ENCODE results near the gene MLLT10. TPM values are rescaled to one million over a fixed set of nuclear protein-coding genes. Genes with fewer than 3 reads are reported as not detected.

MLLT10 gene
- total RNA-seq, 4 donors from 2014 or later = 40.1 to 57.8 (median 47.5) TPM

DNA sequence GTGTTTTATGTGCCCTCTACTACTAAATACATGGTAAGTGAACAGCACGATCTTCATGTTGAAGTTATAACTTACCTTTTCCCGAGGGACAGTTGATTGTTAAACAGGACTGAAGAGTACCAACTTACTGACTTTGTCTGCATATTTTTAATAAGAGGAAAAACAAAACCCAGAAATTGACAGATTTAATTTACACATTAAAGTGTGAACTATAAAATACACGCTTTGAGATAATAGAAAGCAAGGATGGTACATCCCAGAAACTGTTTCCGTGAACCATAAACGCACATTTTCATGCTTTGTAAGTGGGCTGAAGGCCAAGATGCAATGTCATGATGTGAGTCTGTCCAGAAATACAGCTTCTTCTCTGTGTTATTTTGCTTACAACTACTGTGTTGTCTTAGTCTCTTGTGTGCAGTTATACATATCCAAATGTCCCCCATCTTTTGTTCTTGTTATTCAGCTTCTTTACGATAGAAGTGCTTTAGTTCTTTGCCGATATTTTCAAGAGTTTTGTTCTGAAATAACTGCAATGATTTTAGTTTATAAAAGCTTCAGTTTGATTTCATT lies 190.1 kb downstream of the MLLT10 start:
- TF ChIP-seq, protein P1, sequence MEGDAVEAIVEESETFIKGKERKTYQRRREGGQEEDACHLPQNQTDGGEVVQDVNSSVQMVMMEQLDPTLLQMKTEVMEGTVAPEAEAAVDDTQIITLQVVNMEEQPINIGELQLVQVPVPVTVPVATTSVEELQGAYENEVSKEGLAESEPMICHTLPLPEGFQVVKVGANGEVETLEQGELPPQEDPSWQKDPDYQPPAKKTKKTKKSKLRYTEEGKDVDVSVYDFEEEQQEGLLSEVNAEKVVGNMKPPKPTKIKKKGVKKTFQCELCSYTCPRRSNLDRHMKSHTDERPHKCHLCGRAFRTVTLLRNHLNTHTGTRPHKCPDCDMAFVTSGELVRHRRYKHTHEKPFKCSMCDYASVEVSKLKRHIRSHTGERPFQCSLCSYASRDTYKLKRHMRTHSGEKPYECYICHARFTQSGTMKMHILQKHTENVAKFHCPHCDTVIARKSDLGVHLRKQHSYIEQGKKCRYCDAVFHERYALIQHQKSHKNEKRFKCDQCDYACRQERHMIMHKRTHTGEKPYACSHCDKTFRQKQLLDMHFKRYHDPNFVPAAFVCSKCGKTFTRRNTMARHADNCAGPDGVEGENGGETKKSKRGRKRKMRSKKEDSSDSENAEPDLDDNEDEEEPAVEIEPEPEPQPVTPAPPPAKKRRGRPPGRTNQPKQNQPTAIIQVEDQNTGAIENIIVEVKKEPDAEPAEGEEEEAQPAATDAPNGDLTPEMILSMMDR (IDR thresholded peaks at IDR 0.05; ENCODE audit: low read depth) = no peak

DNA sequence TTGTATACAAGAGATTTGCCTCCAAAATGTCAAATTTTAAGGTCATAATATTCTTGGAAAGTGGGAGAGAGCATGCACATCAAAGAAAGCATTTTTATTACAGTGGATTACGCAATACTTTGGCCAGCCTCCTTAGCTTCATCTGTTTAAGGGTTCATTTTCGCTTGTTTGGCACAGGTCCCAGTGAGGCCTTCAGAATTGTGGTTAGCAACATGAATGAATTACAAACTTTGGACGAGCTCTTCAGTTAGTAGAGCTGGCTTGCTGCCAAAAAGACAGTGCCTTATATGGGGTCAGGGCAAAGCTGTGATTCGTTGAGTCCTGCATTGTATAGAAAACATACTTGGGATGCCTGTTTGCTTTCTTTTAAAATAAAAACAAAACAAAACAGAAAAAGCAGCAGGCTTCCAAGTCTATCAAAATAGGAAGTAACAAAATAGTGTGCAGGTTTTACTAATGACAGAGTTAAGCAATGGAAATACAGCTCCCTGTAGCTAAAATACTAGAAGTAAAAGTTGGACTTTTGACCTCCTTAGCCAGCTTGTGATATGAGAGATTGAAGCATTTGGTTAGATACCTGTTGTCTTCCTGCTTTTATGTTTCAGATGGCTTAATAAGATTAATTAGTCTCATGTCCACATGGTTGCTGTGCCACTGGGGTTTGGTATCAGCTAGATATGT lies 190.8 kb downstream of the MLLT10 start:
- TF ChIP-seq, protein P1 (IDR thresholded peaks at IDR 0.05; ENCODE audit: low read depth) = no peak

DNA sequence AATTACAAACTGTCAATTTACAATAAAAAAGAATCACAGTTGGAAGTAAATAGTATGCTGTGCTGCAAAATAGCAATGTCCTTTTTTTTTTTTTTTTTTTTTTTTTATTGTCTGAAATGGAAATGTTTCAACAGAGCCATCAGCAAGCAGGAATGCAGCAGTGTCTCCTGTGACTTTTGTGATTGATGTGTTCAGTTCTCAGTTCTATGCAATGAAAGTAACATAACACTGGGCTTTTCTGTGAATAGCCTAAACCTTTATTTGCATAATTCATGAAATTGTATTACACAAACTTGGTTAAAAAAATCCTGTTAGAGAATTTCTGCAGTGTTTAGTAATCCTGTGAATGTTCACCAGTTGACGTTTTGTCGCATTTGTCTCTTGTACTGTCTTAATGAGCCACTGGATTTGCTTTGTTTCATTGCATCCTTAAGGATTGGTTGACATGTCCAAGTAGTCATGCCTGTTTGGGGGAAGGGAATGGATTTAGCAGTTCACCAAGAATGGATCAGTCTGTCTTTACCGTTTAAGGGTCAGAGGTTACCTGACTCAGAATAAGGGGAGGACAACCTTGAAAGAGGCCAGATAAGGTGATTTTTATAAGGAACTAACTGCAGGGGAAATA lies 192.7 kb downstream of the MLLT10 start:
- TF ChIP-seq, protein P1 (IDR thresholded peaks at IDR 0.05; ENCODE audit: low read depth) = no peak

DNA sequence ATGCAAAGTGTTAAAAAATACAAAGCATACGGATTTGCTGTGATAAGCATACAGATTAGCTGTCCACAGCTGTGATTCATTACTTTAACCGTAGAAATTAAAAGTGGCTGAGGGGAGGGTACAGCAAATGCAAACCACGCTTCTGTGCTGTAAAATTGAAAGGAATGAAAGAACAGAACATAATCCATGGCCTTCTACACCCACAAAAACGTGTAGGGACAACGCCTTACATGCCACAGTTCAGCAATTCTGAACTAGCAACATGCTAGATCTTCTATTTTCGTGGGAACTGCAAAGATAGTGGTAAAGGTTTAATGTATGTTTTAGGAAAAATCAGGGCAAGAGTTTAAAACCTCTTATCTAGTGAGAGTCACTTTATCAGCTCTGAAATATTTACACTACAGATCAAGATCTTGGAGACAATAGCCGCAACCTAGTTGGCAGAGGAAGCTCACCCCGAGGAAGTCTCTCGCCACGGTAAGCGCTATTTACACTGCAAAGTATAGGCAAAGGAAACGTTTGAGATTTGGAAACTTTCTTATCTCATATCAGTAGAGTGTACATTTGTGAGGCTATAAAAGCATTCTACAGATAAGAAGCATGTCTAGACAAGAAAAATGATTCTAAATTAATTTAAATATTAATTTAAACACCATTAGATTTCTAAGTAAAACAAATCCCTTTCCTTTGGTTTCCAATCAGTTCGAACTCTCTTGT lies 193.6 kb downstream of the MLLT10 start:
- TF ChIP-seq, protein P1 (IDR thresholded peaks at IDR 0.05; ENCODE audit: low read depth) = no peak

DNA sequence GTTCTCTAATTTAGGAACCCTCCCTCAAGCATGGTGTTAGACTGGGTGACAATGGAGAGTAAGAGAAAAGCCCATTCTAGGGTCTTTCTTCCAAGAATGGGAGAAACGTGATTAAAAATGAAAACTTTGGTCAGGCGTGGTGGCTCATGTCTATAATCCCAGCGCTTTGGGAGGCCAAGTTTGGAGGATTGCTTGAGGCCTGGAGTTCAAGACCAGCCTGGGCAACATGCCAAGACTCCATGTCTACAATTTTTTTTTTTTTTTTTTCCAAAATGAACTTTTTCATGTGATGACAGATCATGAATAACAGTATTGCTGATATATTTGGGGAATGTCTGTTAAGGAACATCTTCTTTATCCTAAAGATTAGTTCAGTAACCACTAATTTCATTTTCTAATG lies 194.6 kb downstream of the MLLT10 start:
- TF ChIP-seq, protein P1 (IDR thresholded peaks at IDR 0.05; ENCODE audit: low read depth) = no peak

DNA sequence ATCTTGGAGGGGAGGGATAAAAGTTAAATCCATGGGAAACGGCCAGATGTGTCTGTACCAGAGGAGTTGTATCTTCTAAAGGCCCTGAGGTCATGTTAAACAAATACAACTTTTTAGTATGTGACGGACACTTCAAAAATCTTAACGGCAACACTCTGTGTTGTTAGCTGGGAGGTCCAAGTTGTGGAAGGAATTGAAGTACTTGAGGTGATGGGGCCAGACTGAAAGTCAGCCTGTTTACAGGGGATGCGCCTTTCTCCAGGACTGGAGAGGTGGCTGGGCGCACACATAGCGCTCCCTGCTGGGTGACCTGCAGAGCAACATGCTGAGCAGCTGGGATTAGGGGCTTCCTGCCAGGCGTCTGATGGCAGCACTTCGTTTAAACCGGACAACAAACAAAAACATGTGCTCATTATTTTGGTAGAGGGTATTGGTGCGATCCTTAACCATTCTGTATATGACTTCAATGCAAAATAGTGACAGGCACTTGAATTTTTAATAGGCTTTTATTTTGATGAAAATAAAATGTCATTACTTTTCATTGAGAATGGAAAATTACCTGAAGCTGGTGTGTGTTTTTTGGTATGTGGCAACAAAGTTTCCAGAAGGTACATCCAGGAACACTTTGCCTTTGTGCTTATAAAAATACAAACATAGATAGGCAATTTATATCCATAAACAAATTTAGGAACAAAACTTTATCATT lies 198.2 kb downstream of the MLLT10 start:
- TF ChIP-seq, protein P1 (IDR thresholded peaks at IDR 0.05; ENCODE audit: low read depth) = no peak

Measured in subcutaneous adipose tissue (tissue), 4 donors.